KOPT-K1 (cell line): ENCODE results near the gene ZBTB38.

Experiments
- H3K27ac ChIP-seq: fragments of 200-600 bp; sonication (generic); 2 replicates; pipeline ENCODE4 v1.5.1; 2016; ENCODE audit warnings: antibody characterized with exemption, mild to moderate bottlenecking, low read depth, low read length; ENCODE audit not compliant: poor library complexity, severe bottlenecking
- H3K36me3 ChIP-seq: fragments of 200-600 bp; sonication (generic); 2 replicates; pipeline ENCODE4 v1.5.1; 2017; ENCODE audit warnings: antibody characterized with exemption, mild to moderate bottlenecking, low read length, moderate library complexity; ENCODE audit not compliant: insufficient read depth
- H3K9me3 ChIP-seq: fragments of 200-600 bp; sonication (generic); 2 replicates; pipeline ENCODE4 v1.5.1; 2017; ENCODE audit warnings: antibody characterized with exemption, low read length, mild to moderate bottlenecking; ENCODE audit not compliant: insufficient read depth, poor library complexity, severe bottlenecking

The ZBTB38 gene

DNA sequence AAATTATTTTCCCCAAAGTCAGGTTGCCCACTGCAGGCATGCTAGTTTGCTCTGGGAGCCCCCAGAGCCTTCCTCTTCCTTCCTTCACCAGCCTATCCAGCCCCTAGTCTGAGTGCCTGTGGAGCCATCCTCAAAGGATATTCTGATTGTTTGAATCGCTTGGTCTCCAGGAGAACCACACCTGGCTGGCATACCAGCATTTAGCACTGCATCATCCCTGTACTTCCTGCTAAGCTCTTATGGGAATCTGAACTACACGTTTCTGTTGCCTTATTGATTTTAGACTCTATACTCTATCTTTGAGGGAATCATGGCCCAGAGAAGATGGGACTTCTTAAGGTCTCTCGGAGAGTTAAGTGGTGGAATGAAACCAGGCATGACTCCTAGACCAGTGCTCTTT, 26.3 kb downstream of the ZBTB38 start:
- H3K27ac ChIP-seq = no peak overlapping the region
- H3K9me3 ChIP-seq = peaks cover 11% of the 10 kb centered on the region
- H3K36me3 ChIP-seq = no peaks in the 10 kb centered on the region

DNA sequence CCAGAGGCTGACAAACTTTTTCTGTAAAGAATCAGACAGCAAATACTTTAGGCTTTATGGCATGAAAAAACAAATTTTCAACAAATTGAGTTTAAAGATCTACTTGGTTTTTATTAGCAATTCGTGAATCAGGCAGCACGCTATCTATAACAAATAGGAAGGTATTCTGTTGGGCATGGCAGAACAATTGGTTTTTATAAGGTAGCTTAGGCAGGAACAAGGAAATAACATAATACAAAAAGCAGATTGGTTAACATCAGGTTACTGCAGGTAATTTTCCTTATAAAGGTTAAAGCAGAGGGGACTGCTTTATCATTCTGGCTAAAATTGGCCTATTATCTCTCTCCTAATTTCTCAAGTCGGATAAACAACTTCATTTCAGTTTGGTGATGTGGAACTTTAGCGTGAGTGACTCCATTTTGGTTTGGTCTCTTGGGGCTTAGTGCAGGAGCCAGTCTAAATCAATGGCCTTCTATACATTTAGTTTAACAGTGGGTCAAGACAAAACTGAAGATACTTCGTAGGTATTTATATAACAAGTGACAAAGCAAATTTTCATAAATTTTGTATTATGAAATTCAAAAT, 26.8 kb downstream of the ZBTB38 start:
- no peak overlapping the region for H3K27ac ChIP-seq
- no peaks in the 10 kb centered on the region for H3K36me3 ChIP-seq
- peaks cover 11% of the 10 kb centered on the region for H3K9me3 ChIP-seq

DNA sequence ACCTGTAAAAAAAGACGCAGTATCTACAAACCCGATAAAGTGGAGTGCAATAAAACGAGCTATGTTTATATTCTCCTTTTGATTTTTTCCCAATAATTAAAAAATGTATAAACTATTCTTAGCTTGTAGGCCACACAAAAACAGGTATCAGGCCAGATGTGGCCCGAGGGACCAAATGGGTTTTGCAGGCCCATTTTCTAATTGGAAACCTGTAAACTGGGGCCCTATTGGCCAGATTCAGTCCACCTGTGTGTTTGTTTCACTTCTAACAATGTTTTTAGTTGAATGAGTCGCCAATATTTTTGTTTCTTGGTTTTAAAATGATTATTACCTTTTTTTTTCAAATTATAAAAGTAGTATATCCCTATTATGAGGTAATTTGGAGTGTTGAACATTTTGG, 29.7 kb downstream of the ZBTB38 start:
- H3K9me3 ChIP-seq = peaks cover 11% of the 10 kb centered on the region
- H3K36me3 ChIP-seq = no peaks in the 10 kb centered on the region
- H3K27ac ChIP-seq = no peak overlapping the region

GRCh38 chr3:141399200-141399599, 30.9 kb downstream of the ZBTB38 start:
- no peak overlapping the region for H3K27ac ChIP-seq
- no peaks in the 10 kb centered on the region for H3K36me3 ChIP-seq

DNA sequence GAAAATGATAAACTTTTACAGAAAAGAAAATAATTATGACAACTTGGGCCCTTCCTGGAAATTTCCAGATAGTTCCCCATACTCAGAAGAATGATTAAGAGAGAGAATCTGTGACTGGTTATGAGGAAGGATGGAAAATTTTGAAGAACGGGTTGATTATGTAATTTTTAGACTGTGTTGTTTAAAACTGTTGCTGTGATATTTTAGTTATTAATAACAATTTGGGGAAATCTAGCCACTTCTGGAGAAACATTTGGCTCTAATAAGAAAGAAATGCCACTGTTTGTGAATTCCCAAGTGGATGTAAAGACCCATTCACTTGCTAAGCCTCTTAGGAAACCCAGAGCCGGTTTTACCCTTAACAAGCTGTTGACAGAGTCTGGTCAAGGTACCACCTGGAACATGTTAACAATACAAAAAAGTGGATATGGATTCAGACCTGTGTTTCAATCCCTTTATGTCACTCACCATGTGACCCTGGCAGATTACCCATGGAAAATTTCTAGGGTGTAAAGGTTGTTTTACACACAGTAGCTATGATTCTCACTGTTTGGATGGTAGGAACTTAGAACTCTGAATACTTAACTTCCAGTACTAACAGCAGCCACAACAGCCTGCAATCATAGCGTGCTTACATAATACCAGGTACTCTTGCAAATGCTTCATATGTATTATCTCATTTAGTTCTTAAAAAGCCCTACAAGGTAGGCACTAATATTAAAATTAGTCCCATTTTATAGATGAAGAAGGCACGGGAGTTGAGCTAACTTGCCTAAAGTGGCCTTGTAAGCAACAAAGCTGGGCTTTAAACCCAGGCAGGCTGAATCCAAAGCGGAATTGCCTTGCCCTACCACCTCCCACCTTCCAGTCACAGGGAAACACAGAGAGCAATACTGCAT, 32.0 kb downstream of the ZBTB38 start:
- H3K36me3 ChIP-seq = no peaks in the 10 kb centered on the region
- H3K9me3 ChIP-seq = peaks cover 11% of the 10 kb centered on the region
- no peak overlapping the region for H3K27ac ChIP-seq

More at GRCh38 chr3:141399200-141399599, 30.9 kb downstream of the ZBTB38 start:
- H3K9me3 ChIP-seq = peaks cover 11% of the 10 kb centered on the region

GRCh38 chr3:141401095-141401494, 32.8 kb downstream of the ZBTB38 start:
- H3K9me3 ChIP-seq = peaks cover 11% of the 10 kb centered on the region
- H3K36me3 ChIP-seq = no peaks in the 10 kb centered on the region
- H3K27ac ChIP-seq = no peak overlapping the region

DNA sequence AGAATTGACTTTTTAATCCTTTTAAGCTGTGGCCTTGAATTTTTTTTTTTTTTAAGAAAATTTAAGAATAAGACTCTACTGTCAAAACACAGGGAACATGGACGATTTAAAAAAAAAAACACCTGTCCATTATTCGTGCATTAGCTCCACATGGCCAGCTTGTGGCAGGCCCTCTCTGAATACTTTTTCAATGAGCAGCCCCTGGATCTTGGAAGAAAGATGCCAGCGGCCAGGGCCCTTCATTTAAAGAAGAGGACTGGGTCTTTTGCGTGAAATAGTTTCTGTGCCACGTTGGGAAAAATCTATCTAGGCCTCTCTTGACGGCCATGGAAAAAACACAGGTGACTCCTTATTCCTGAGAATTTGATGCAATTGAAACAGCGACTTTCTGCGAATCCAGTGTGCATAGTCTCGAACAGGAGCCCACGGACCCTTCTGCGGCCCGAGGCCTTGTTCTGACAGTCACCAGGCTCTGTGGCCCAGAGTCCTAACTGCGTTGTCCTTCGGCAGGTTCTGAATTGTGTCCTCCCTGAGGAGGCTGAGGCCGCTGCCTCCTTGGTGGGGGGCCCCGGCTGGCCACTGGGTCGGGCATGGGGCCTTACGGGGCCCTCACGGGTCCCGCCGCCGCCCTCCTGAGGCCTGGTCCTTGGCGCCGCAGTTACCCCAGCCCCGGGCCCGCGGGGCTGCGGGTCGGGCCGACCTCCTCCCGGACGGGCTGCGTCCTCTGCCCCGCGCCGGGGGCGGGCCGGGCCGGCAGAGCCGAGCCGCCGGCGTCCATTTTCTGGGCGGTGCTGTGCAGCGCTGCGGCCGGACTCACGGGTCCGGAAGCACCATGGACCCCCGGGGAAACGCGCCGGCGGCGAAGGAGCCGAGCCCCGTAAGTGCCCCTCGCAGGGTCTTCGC, 33.5 kb downstream of the ZBTB38 start:
- Histone ChIP-seq H3K27ac (no peak overlapping the region), H3K36me3 (no peaks in the 10 kb centered on the region), H3K9me3 (peaks cover 7% of the 10 kb centered on the region)

- Histone ChIP-seq H3K9me3 (no peaks in the 10 kb centered on the region), H3K36me3 (no peaks in the 10 kb centered on the region), H3K27ac (no peak overlapping the region)
These were observed 34.3 kb downstream of the ZBTB38 start for GRCh38 chr3:141402476-141403171.

GRCh38 chr3:141403576-141403975, 35.3 kb downstream of the ZBTB38 start:
- Histone ChIP-seq H3K27ac (no peak overlapping the region), H3K36me3 (no peaks in the 10 kb centered on the region), H3K9me3 (no peaks in the 10 kb centered on the region)

- no peak overlapping the region for H3K27ac ChIP-seq
- H3K36me3 ChIP-seq = no peaks in the 10 kb centered on the region
- no peaks in the 10 kb centered on the region for H3K9me3 ChIP-seq
These were observed 36.7 kb downstream of the ZBTB38 start for GRCh38 chr3:141405025-141405424.

- Histone ChIP-seq H3K9me3 (no peaks in the 10 kb centered on the region), H3K27ac (no peak overlapping the region), H3K36me3 (no peaks in the 10 kb centered on the region)
These were observed 37.3 kb downstream of the ZBTB38 start for GRCh38 chr3:141405591-141405990.

DNA sequence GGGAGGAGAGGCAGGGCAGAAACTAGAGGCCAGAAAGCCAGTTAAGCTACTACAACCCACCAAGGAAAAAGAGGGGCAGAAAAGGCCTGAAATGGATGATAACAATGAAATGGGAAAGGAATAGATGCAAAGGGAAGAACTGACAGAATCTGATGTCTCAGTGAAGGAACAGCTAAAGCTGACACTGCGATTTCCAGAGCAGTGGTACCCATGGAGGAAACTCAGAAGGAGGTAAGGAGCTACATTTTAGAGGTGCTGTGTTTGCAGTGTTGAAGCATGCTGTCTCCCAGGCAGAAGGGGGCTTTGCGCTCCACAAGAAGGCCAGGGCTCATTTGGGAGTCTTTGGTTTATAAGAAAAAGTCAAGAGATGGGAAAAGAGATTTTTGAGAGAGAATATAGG, 38.0 kb downstream of the ZBTB38 start:
- no peak overlapping the region for H3K27ac ChIP-seq
- H3K36me3 ChIP-seq = no peaks in the 10 kb centered on the region
- H3K9me3 ChIP-seq = no peaks in the 10 kb centered on the region

- Histone ChIP-seq H3K27ac (no peak overlapping the region), H3K9me3 (no peaks in the 10 kb centered on the region)
These were observed 38.7 kb downstream of the ZBTB38 start for GRCh38 chr3:141407047-141407446.

GRCh38 chr3:141407825-141408224, 39.5 kb downstream of the ZBTB38 start:
- Histone ChIP-seq H3K9me3 (no peaks in the 10 kb centered on the region), H3K36me3 (no peaks in the 10 kb centered on the region), H3K27ac (no peak overlapping the region)

More at GRCh38 chr3:141407047-141407446, 38.7 kb downstream of the ZBTB38 start:
- H3K36me3 ChIP-seq = no peaks in the 10 kb centered on the region
